Measurements from ENCODE around the gene FRMD3. TPM values are rescaled to one million over a fixed set of nuclear protein-coding genes. Genes with fewer than 3 reads are reported as not detected.
A peak's percentile ranks its signal among the peaks of the same experiment; 100 is the strongest.

FRMD3 gene
- total RNA-seq, 1 experiment from 2014 or later = 14.5 TPM

- no peak for TF ChIP-seq SIN3A (IDR thresholded peaks at IDR 0.05; ENCODE audit: borderline replicate concordance, insufficient read depth, low read depth, low read length)
- ChIA-PET CTCF (no interaction called here), POLR2A (no interaction called here)
- DNase-seq (ENCODE audit: low read depth, low spot score) (no peak), ATAC-seq (no peak)
- in situ Hi-C loops (cut with HindIII; ENCODE audit: low pct_unique_long_range_greater_than_20kb, low sequenced_read_pairs) (no loop called here), intact Hi-C loops (cut with micrococcal nuclease; ENCODE audit: unreplicated experiment) (loop anchor here (5.0 kb wide), 1 partner anchor 93 kb away; no protein-coding TSS in a partner anchor)
- no peaks in the 10 kb centered on the region for H3K9me3 ChIP-seq (ENCODE audit: control insufficient read depth, insufficient read depth, low read depth, low read length)
- peaks cover 43% of the 10 kb centered on the region for H3K4me1 ChIP-seq (ENCODE audit: control insufficient read depth, insufficient read depth, low read length)
- H3K27me3 ChIP-seq (ENCODE audit: control insufficient read depth, insufficient read depth, low read length) = no peaks in the 10 kb centered on the region
- no TSS peak for BruUV-seq (replicated peaks)
- H3K4me3 ChIP-seq (ENCODE audit: low read depth in 2 of 2, low read length in 2 of 2) = no peak overlapping the region
- peak overlapping the region; percentile 96 for H3K27ac ChIP-seq (ENCODE audit: low read length)
- H3K36me3 ChIP-seq (ENCODE audit: control insufficient read depth, insufficient read depth, low read length) = no peaks in the 10 kb centered on the region
Measured at GRCh38 chr9:83434254-83434653, 103.9 kb downstream of the FRMD3 start.

GRCh38 chr9:83433846-83434245 lies 104.4 kb downstream of the FRMD3 start:
- ChIA-PET CTCF (no interaction called here), POLR2A (no interaction called here)
- Histone ChIP-seq H3K4me3 (ENCODE audit: low read depth in 2 of 2, low read length in 2 of 2) (no peak overlapping the region), H3K27me3 (ENCODE audit: control insufficient read depth, insufficient read depth, low read length) (no peaks in the 10 kb centered on the region), H3K4me1 (ENCODE audit: control insufficient read depth, insufficient read depth, low read length) (peaks cover 43% of the 10 kb centered on the region), H3K36me3 (ENCODE audit: control insufficient read depth, insufficient read depth, low read length) (no peaks in the 10 kb centered on the region), H3K9me3 (ENCODE audit: control insufficient read depth, insufficient read depth, low read depth, low read length) (no peaks in the 10 kb centered on the region), H3K27ac (ENCODE audit: low read length) (peak overlapping the region; percentile 96)
- intact Hi-C loops (cut with micrococcal nuclease; ENCODE audit: unreplicated experiment) = loop anchor here (5.0 kb wide), 1 partner anchor 93 kb away; no protein-coding TSS in a partner anchor
- in situ Hi-C loops (cut with HindIII; ENCODE audit: low pct_unique_long_range_greater_than_20kb, low sequenced_read_pairs) = no loop called here
- ATAC-seq (no peak), DNase-seq (ENCODE audit: low read depth, low spot score) (no peak)
- no peak for TF ChIP-seq POLR2AphosphoS5 (IDR thresholded peaks at IDR 0.05; ENCODE audit: low read depth, low read length)
- no peak for TF ChIP-seq CTCF (IDR thresholded peaks at IDR 0.05)
- TF ChIP-seq, protein P1, sequence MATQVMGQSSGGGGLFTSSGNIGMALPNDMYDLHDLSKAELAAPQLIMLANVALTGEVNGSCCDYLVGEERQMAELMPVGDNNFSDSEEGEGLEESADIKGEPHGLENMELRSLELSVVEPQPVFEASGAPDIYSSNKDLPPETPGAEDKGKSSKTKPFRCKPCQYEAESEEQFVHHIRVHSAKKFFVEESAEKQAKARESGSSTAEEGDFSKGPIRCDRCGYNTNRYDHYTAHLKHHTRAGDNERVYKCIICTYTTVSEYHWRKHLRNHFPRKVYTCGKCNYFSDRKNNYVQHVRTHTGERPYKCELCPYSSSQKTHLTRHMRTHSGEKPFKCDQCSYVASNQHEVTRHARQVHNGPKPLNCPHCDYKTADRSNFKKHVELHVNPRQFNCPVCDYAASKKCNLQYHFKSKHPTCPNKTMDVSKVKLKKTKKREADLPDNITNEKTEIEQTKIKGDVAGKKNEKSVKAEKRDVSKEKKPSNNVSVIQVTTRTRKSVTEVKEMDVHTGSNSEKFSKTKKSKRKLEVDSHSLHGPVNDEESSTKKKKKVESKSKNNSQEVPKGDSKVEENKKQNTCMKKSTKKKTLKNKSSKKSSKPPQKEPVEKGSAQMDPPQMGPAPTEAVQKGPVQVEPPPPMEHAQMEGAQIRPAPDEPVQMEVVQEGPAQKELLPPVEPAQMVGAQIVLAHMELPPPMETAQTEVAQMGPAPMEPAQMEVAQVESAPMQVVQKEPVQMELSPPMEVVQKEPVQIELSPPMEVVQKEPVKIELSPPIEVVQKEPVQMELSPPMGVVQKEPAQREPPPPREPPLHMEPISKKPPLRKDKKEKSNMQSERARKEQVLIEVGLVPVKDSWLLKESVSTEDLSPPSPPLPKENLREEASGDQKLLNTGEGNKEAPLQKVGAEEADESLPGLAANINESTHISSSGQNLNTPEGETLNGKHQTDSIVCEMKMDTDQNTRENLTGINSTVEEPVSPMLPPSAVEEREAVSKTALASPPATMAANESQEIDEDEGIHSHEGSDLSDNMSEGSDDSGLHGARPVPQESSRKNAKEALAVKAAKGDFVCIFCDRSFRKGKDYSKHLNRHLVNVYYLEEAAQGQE (IDR thresholded peaks at IDR 0.05; ENCODE audit: insufficient read depth in 1 of 2, low read depth in 2 of 2, low read length in 1 of 2) = no peak
- no peak for TF ChIP-seq SIN3A (IDR thresholded peaks at IDR 0.05; ENCODE audit: borderline replicate concordance, insufficient read depth, low read depth, low read length)
- TF ChIP-seq TCF7L2 (IDR thresholded peaks at IDR 0.05; ENCODE audit: low read depth, low read length) = no peak
- BruUV-seq (replicated peaks) = no TSS peak

DNA sequence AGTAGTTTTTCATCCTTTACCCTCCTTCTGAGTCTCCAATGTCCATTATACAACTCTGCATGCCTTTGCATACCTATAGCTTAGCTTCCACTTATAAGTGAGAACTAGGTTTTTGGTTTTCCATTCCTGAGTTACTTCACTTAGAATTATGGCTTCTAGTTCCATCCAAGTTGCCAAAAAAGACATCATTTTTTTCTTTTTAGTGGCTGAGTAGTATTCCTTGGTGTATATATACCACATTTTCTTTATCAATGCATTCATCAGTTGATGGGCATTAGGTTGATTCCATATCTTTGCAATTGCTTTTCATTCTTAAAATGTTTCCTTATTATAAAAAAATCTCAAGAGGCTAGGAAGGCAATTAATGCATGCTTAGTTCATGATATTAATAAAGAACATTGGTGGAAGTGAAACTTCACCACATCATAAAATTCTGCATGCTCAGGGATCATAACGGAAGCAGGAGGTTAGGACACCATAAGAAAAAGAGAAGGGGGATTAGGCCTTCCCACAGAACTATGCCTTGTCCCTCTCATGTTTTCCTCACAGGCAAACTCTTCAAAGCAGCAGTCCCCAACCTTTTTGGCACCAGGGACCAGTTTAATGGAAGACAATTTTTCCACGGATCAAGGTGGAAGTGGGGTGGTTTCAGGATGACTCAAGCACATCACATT lies 105.2 kb downstream of the FRMD3 start:
- no peak overlapping the region for H3K4me3 ChIP-seq (ENCODE audit: low read depth in 2 of 2, low read length in 2 of 2)
- peaks cover 43% of the 10 kb centered on the region for H3K4me1 ChIP-seq (ENCODE audit: control insufficient read depth, insufficient read depth, low read length)
- no TSS peak for BruUV-seq (replicated peaks)
- no peaks in the 10 kb centered on the region for H3K27me3 ChIP-seq (ENCODE audit: control insufficient read depth, insufficient read depth, low read length)
- DNase-seq (ENCODE audit: low read depth, low spot score) (no peak), ATAC-seq (no peak)
- H3K27ac ChIP-seq (ENCODE audit: low read length) = peak overlapping the region; percentile 96
- TF ChIP-seq POLR2AphosphoS5 (IDR thresholded peaks at IDR 0.05; ENCODE audit: low read depth, low read length) (no peak), SIN3A (IDR thresholded peaks at IDR 0.05; ENCODE audit: borderline replicate concordance, insufficient read depth, low read depth, low read length) (no peak), TCF7L2 (IDR thresholded peaks at IDR 0.05; ENCODE audit: low read depth, low read length) (no peak), CTCF (IDR thresholded peaks at IDR 0.05) (no peak)
- TF ChIP-seq, protein P1 (IDR thresholded peaks at IDR 0.05; ENCODE audit: insufficient read depth in 1 of 2, low read depth in 2 of 2, low read length in 1 of 2) = no peak
- no peaks in the 10 kb centered on the region for H3K9me3 ChIP-seq (ENCODE audit: control insufficient read depth, insufficient read depth, low read depth, low read length)
- ChIA-PET CTCF (no interaction called here), POLR2A (no interaction called here)
- in situ Hi-C loops (cut with HindIII; ENCODE audit: low pct_unique_long_range_greater_than_20kb, low sequenced_read_pairs) = no loop called here
- no peaks in the 10 kb centered on the region for H3K36me3 ChIP-seq (ENCODE audit: control insufficient read depth, insufficient read depth, low read length)
- intact Hi-C loops (cut with micrococcal nuclease; ENCODE audit: unreplicated experiment) = loop anchor here (5.0 kb wide), 1 partner anchor 94 kb away; no protein-coding TSS in a partner anchor

Data from Panc1 (cell line).